GM21737 (cell line): ENCODE measurements around the gene RNPEPL1.
"Not testable (repeated sequence)": the region's sequence is repeated elsewhere in the genome, so short reads cannot be mapped to it uniquely, and the experiment has no call there.

ENCODE experiments used
- ATAC-seq: cut with Tn5 transposase; IDR thresholded peaks from one replicate; pipeline ENCODE4 v1.9.1; 2021; ENCODE audit warnings: mild to moderate bottlenecking, moderate library complexity; ENCODE audit not compliant: unreplicated experiment

RNPEPL1 gene

GRCh38 chr2:240538031-240538780, 30.1 kb upstream of the RNPEPL1 start:
- no peak for ATAC-seq

- ATAC-seq = not testable (repeated sequence)
Observed at GRCh38 chr2:240539101-240539500, 29.2 kb upstream of the RNPEPL1 start.

GRCh38 chr2:240539906-240540305, 28.4 kb upstream of the RNPEPL1 start:
- no peak for ATAC-seq

- ATAC-seq = no peak
Observed at GRCh38 chr2:240551288-240551687, 17.0 kb upstream of the RNPEPL1 start.

- no peak for ATAC-seq
Observed at GRCh38 chr2:240551811-240552210, 16.5 kb upstream of the RNPEPL1 start.

GRCh38 chr2:240553956-240554480, 14.3 kb upstream of the RNPEPL1 start:
- ATAC-seq = no peak

GRCh38 chr2:240554767-240555493, 13.4 kb upstream of the RNPEPL1 start:
- ATAC-seq = no peak

GRCh38 chr2:240555541-240556250, 12.6 kb upstream of the RNPEPL1 start:
- ATAC-seq = no peak

GRCh38 chr2:240556553-240557100, 11.7 kb upstream of the RNPEPL1 start:
- ATAC-seq = no peak

- no peak for ATAC-seq
Observed at GRCh38 chr2:240557101-240557751, 11.1 kb upstream of the RNPEPL1 start.

GRCh38 chr2:240557808-240558207, 10.5 kb upstream of the RNPEPL1 start, which contains the start of gene ANKMY1:
ANKMY1 (minus strand) TSS chr2:240557988; CDS start chr2:240557335, 653 bp downstream.
- ATAC-seq = no peak

- ATAC-seq = no peak
Observed at GRCh38 chr2:240558236-240558761, 10.0 kb upstream of the RNPEPL1 start.

- no peak for ATAC-seq
Observed at GRCh38 chr2:240559286-240559685, 9.0 kb upstream of the RNPEPL1 start.

GRCh38 chr2:240560084-240560479, 8.2 kb upstream of the RNPEPL1 start, which contains the start of gene DUSP28:
DUSP28 (plus strand) TSS chr2:240560357; CDS start chr2:240560685, 328 bp downstream.
- ATAC-seq = peak; percentile 55

GRCh38 chr2:240560480-240561324, 7.6 kb upstream of the RNPEPL1 start:
- ATAC-seq = peak; percentile 48

- ATAC-seq = no peak
Observed at GRCh38 chr2:240561325-240561971, 6.8 kb upstream of the RNPEPL1 start.

GRCh38 chr2:240563231-240563630, 5.1 kb upstream of the RNPEPL1 start:
- ATAC-seq = not testable (repeated sequence)

- no peak for ATAC-seq
Observed at GRCh38 chr2:240563951-240564560, 4.2 kb upstream of the RNPEPL1 start.
